T-cell (primary cell): Measurements from ENCODE around the gene CFAP46. TPM values are rescaled to one million over a fixed set of nuclear protein-coding genes. Genes with fewer than 3 reads are reported as not detected.

Experiments
- ATAC-seq, 4 experiments: fragments of 200-7000 bp in 3 of 4; fragments of 150-1000 bp in 1 of 4; cut with Tn5 transposase; replicated peaks in 1 of 4; 1 replicate in 3 of 4; 2 replicates in 1 of 4; pipeline ENCODE4 v1.10.0; 2021; ENCODE audit warnings: moderate library complexity in 3 of 4, mild to moderate bottlenecking in 2 of 4, moderate number of reproducible peaks in 1 of 4
- CTCF ChIA-PET, 2 donors: fragments of 300-600 bp; sonication (Branson Sonifier 250); formaldehyde crosslinking; loops; one replicate each; lab custom pipeline; 2022; ENCODE audit warnings: antibody characterized with exemption in 2 of 2; lab: Charles Lee
- POLR2A ChIA-PET, 2 donors: fragments of 300-600 bp; sonication (Branson Sonifier 250); formaldehyde crosslinking; loops; one replicate each; lab custom pipeline; 2022; ENCODE audit warnings: antibody characterized with exemption in 2 of 2; lab: Charles Lee
- DNase-seq, 35 experiments: peaks; one replicate each; pipeline versions ENCODE4 v3.0.0 to v3.0.0-alpha.2; 2013 to 2023
- H3K27ac ChIP-seq: one replicate; pipeline ENCODE4 v1.5.1; 2013; ENCODE audit warnings: low read length
- H3K27me3 ChIP-seq, 2 experiments: replicated peaks in 1 of 2; 1 replicate in 1 of 2; 2 replicates in 1 of 2; pipeline versions ENCODE4 v1.6.1 to v1.7.0; 2013; ENCODE audit warnings: low read length in 1 of 2, mixed read lengths in 1 of 2; ENCODE audit not compliant: control insufficient read depth in 2 of 2, insufficient read depth in 2 of 2; ENCODE audit errors: extremely low read depth in 1 of 2
- H3K36me3 ChIP-seq, 2 donors: 1 replicate in 1 of 2; 2 replicates in 1 of 2; pipeline versions ENCODE4 v1.6.1 to v1.7.0; 2013; ENCODE audit warnings: low read length in 1 of 2; ENCODE audit not compliant: control insufficient read depth in 2 of 2, insufficient read depth in 1 of 2; ENCODE audit errors: extremely low read depth in 1 of 2
- H3K4me1 ChIP-seq, 2 experiments: 1 replicate in 1 of 2; 2 replicates in 1 of 2; pipeline versions ENCODE4 v1.6.1 to v1.7.0; 2013; ENCODE audit warnings: low read length in 2 of 2, mixed read lengths in 1 of 2; ENCODE audit not compliant: insufficient read depth in 2 of 2, control insufficient read depth in 1 of 2; ENCODE audit errors: extremely low read depth in 1 of 2
- H3K4me3 ChIP-seq, 2 donors: 1 replicate in 1 of 2; 2 replicates in 1 of 2; pipeline versions ENCODE4 v1.5.1 to v1.7.0; 2013; ENCODE audit warnings: mild to moderate bottlenecking in 2 of 2, low read length in 1 of 2, moderate library complexity in 1 of 2; ENCODE audit not compliant: control insufficient read depth in 1 of 2; ENCODE audit errors: extremely low read depth in 1 of 2
- H3K9me3 ChIP-seq: 2 replicates; pipeline ENCODE4 v1.7.0; 2013
- H3K27ac Mint-ChIP-seq, 2 donors: one replicate each; pipeline ENCODE4 v1.8.0; 2020 to 2021; ENCODE audit warnings: mild to moderate bottlenecking in 2 of 2, mixed read lengths in 2 of 2
- H3K27me3 Mint-ChIP-seq, 2 donors: one replicate each; pipeline ENCODE4 v1.8.0; 2021 to 2022; ENCODE audit warnings: mixed read lengths in 2 of 2
- H3K36me3 Mint-ChIP-seq: one replicate; pipeline ENCODE4 v1.8.0; 2021; ENCODE audit warnings: mixed read lengths
- H3K4me1 Mint-ChIP-seq, 3 donors: one replicate each; pipeline ENCODE4 v1.8.0; 2020 to 2022; ENCODE audit warnings: mixed read lengths in 3 of 3, mild to moderate bottlenecking in 1 of 3
- H3K4me3 Mint-ChIP-seq, 3 donors: one replicate each; pipeline ENCODE4 v1.8.0; 2020 to 2022; ENCODE audit warnings: mild to moderate bottlenecking in 3 of 3, mixed read lengths in 3 of 3, moderate library complexity in 3 of 3
- H3K9me3 Mint-ChIP-seq, 3 donors: one replicate each; pipeline ENCODE4 v1.8.0; 2020 to 2022; ENCODE audit warnings: mixed read lengths in 3 of 3
- WGBS: methylation state at CpG from one replicate; pipeline ENCODE4 v1.1.5; 2013; ENCODE audit warnings: missing lambda C conversion rate; ENCODE audit not compliant: insufficient coverage; 5-methylcytosine and 5-hydroxymethylcytosine counted together
- total RNA-seq, 35 experiments: library from RNA in 6 of 35; stranded (reverse) in 6 of 35; fragments of 120-200 nt in 1 of 35; gene quantifications; one replicate each; pipeline versions ENCODE4 v1.2.1 to v1.2.4 and lab custom pipeline; 2013 to 2026

Gene CFAP46
- total RNA-seq, 5 donors from 2014 or later (not counting 1 experiment from before 2014, with no cell fraction given) = not detected

- DNase-seq (no peak), ATAC-seq (no peak)
- Mint-ChIP-seq H3K27ac (no peak overlapping the region), H3K36me3 (no peaks in the 10 kb centered on the region), H3K4me1 (no peaks in the 10 kb centered on the region), H3K4me3 (no peak overlapping the region), H3K9me3 (no peaks in the 10 kb centered on the region), H3K27me3 (peaks cover 0 to 3% of the 10 kb centered on the region in 2 donors)
- H3K4me3 ChIP-seq = no peak overlapping the region
- no peak overlapping the region for H3K27ac ChIP-seq
- ChIA-PET POLR2A (no interaction called here), CTCF (no interaction called here)
- no peaks in the 10 kb centered on the region for H3K36me3 ChIP-seq
- no peaks in the 10 kb centered on the region for H3K9me3 ChIP-seq
- peaks cover 0 to 11% of the 10 kb centered on the region in 2 experiments for H3K27me3 ChIP-seq
- H3K4me1 ChIP-seq = no peaks in the 10 kb centered on the region
- 70% methylated on average over 36 of the region's 42 CpGs for WGBS
Measured at GRCh38 chr10:132808383-132809231, 133.8 kb downstream of the CFAP46 start.

- no peak overlapping the region for H3K27ac ChIP-seq
- no peak overlapping the region for H3K4me3 Mint-ChIP-seq
- H3K27me3 ChIP-seq = peaks cover 0 to 13% of the 10 kb centered on the region in 2 experiments
- H3K4me3 ChIP-seq = no peak overlapping the region
- ChIA-PET CTCF (no interaction called here), POLR2A (no interaction called here)
- H3K4me1 Mint-ChIP-seq = no peaks in the 10 kb centered on the region
- no peaks in the 10 kb centered on the region for H3K4me1 ChIP-seq
- ATAC-seq (no peak), DNase-seq (no peak)
- WGBS = 88% methylated on average over 25 of the region's 27 CpGs
- H3K9me3 Mint-ChIP-seq = no peaks in the 10 kb centered on the region
- no peaks in the 10 kb centered on the region for H3K36me3 Mint-ChIP-seq
- peaks cover 0 to 3% of the 10 kb centered on the region in 2 donors for H3K27me3 Mint-ChIP-seq
- no peaks in the 10 kb centered on the region for H3K9me3 ChIP-seq
- no peak overlapping the region for H3K27ac Mint-ChIP-seq
- no peaks in the 10 kb centered on the region for H3K36me3 ChIP-seq
Measured at GRCh38 chr10:132807621-132808049, 134.7 kb downstream of the CFAP46 start.

- H3K9me3 ChIP-seq = no peaks in the 10 kb centered on the region
- H3K27ac Mint-ChIP-seq = no peak overlapping the region
- no peaks in the 10 kb centered on the region for H3K4me1 ChIP-seq
- ChIA-PET CTCF (no interaction called here), POLR2A (no interaction called here)
- no peak overlapping the region for H3K4me3 Mint-ChIP-seq
- no peaks in the 10 kb centered on the region for H3K4me1 Mint-ChIP-seq
- 88% methylated on average over 25 of the region's 25 CpGs for WGBS
- no peaks in the 10 kb centered on the region for H3K36me3 ChIP-seq
- H3K36me3 Mint-ChIP-seq = no peaks in the 10 kb centered on the region
- H3K27ac ChIP-seq = no peak overlapping the region
- no peak for ATAC-seq
- peaks cover 0 to 14% of the 10 kb centered on the region in 2 experiments for H3K27me3 ChIP-seq
- peaks cover 0 to 3% of the 10 kb centered on the region in 2 donors for H3K27me3 Mint-ChIP-seq
- no peak for DNase-seq
- no peak overlapping the region for H3K4me3 ChIP-seq
- H3K9me3 Mint-ChIP-seq = peaks cover 0 to 2% (median 0%) of the 10 kb centered on the region in 3 donors
Measured at GRCh38 chr10:132806561-132807003, 135.8 kb downstream of the CFAP46 start.

- Mint-ChIP-seq H3K27me3 (peaks cover 0 to 3% of the 10 kb centered on the region in 2 donors), H3K36me3 (no peaks in the 10 kb centered on the region), H3K9me3 (peaks cover 0 to 2% (median 0%) of the 10 kb centered on the region in 3 donors), H3K4me3 (no peak overlapping the region), H3K27ac (no peak overlapping the region), H3K4me1 (no peaks in the 10 kb centered on the region)
- POLR2A ChIA-PET = no interaction called here
- H3K36me3 ChIP-seq = no peaks in the 10 kb centered on the region
- CTCF ChIA-PET = no interaction called here
- no peak overlapping the region for H3K27ac ChIP-seq
- peaks cover 0 to 14% of the 10 kb centered on the region in 2 experiments for H3K27me3 ChIP-seq
- 100% methylated on average over 4 of the region's 7 CpGs for WGBS
- ATAC-seq (no peak), DNase-seq (no peak)
- no peaks in the 10 kb centered on the region for H3K9me3 ChIP-seq
- no peak overlapping the region for H3K4me3 ChIP-seq
- no peaks in the 10 kb centered on the region for H3K4me1 ChIP-seq
Measured at GRCh38 chr10:132806110-132806509, 136.3 kb downstream of the CFAP46 start.

- Mint-ChIP-seq H3K36me3 (no peaks in the 10 kb centered on the region), H3K27ac (no peak overlapping the region), H3K27me3 (peaks cover 0 to 3% of the 10 kb centered on the region in 2 donors), H3K4me3 (no peak overlapping the region), H3K4me1 (no peaks in the 10 kb centered on the region), H3K9me3 (peaks cover 0 to 2% (median 0%) of the 10 kb centered on the region in 3 donors)
- ATAC-seq (no peak), DNase-seq (no peak)
- H3K27ac ChIP-seq = no peak overlapping the region
- no peaks in the 10 kb centered on the region for H3K9me3 ChIP-seq
- H3K36me3 ChIP-seq = no peaks in the 10 kb centered on the region
- 35% methylated on average over 8 of the region's 21 CpGs for WGBS
- POLR2A ChIA-PET = no interaction called here
- CTCF ChIA-PET = no interaction called here
- H3K4me1 ChIP-seq = no peaks in the 10 kb centered on the region
- H3K27me3 ChIP-seq = peaks cover 0 to 14% of the 10 kb centered on the region in 2 experiments
- no peak overlapping the region for H3K4me3 ChIP-seq
Measured at GRCh38 chr10:132805599-132805998, 136.8 kb downstream of the CFAP46 start.

GRCh38 chr10:132804785-132805426, 137.5 kb downstream of the CFAP46 start:
- ChIA-PET CTCF (no interaction called here), POLR2A (no interaction called here)
- H3K36me3 Mint-ChIP-seq = no peaks in the 10 kb centered on the region
- peaks cover 0 to 3% of the 10 kb centered on the region in 2 donors for H3K27me3 Mint-ChIP-seq
- no peak overlapping the region for H3K27ac Mint-ChIP-seq
- H3K9me3 Mint-ChIP-seq = peaks cover 0 to 2% (median 0%) of the 10 kb centered on the region in 3 donors
- 85% methylated on average over 17 of the region's 23 CpGs for WGBS
- Histone ChIP-seq H3K4me3 (no peak overlapping the region), H3K36me3 (no peaks in the 10 kb centered on the region), H3K4me1 (no peaks in the 10 kb centered on the region), H3K27me3 (peaks cover 0 to 14% of the 10 kb centered on the region in 2 experiments), H3K27ac (no peak overlapping the region), H3K9me3 (no peaks in the 10 kb centered on the region)
- no peaks in the 10 kb centered on the region for H3K4me1 Mint-ChIP-seq
- H3K4me3 Mint-ChIP-seq = no peak overlapping the region
- no peak for ATAC-seq
- DNase-seq = no peak
